SU-DHL-6 (cell line): Measurements from ENCODE around the gene ADGRD1.

Source experiments
- EZH2phosphoT487 ChIP-seq: fragments of 200-600 bp; sonication (generic), shearing (Covaris generic); conservative IDR thresholded peaks from 2 replicates; pipeline ENCODE4 v1.6.1; 2018; ENCODE audit warnings: mild to moderate bottlenecking, antibody characterized with exemption, low read length, moderate library complexity, mixed read lengths
- TF ChIP-seq, protein P1 (sequence below): fragments of 200-600 bp; sonication (generic); IDR thresholded peaks from one replicate; pipeline ENCODE4 v1.5.1; 2017; ENCODE audit warnings: antibody characterized with exemption, mild to moderate bottlenecking, low read length, moderate library complexity; ENCODE audit not compliant: insufficient read depth, poor library complexity, severe bottlenecking

GRCh38 chr12:131006036-131006735 is 52.5 kb downstream of the ADGRD1 start:
- TF ChIP-seq, protein P1, sequence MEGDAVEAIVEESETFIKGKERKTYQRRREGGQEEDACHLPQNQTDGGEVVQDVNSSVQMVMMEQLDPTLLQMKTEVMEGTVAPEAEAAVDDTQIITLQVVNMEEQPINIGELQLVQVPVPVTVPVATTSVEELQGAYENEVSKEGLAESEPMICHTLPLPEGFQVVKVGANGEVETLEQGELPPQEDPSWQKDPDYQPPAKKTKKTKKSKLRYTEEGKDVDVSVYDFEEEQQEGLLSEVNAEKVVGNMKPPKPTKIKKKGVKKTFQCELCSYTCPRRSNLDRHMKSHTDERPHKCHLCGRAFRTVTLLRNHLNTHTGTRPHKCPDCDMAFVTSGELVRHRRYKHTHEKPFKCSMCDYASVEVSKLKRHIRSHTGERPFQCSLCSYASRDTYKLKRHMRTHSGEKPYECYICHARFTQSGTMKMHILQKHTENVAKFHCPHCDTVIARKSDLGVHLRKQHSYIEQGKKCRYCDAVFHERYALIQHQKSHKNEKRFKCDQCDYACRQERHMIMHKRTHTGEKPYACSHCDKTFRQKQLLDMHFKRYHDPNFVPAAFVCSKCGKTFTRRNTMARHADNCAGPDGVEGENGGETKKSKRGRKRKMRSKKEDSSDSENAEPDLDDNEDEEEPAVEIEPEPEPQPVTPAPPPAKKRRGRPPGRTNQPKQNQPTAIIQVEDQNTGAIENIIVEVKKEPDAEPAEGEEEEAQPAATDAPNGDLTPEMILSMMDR, result no peak
- TF ChIP-seq EZH2phosphoT487, result no peak
